VCaP (cell line): Measurements from ENCODE around the gene CLEC4A.
"Not testable (repeated sequence)": the region's sequence is repeated elsewhere in the genome, so short reads cannot be mapped to it uniquely, and the experiment has no call there.

Experiments
- H3K27ac ChIP-seq: fragments of 450-650 bp; 2 replicates; pipeline ENCODE4 v1.5.1; 2017
- TF ChIP-seq, protein P1 (sequence below): fragments of 450-650 bp; conservative IDR thresholded peaks from 2 replicates; pipeline ENCODE4 v1.5.1; 2017; ENCODE audit warnings: mild to moderate bottlenecking, moderate library complexity

Gene CLEC4A

GRCh38 chr12:8096281-8096915 lies 27.0 kb upstream of the CLEC4A start:
- no peak overlapping the region for H3K27ac ChIP-seq

GRCh38 chr12:8099235-8099634 lies 24.2 kb upstream of the CLEC4A start:
- no peak overlapping the region for H3K27ac ChIP-seq
- TF ChIP-seq, protein P1, sequence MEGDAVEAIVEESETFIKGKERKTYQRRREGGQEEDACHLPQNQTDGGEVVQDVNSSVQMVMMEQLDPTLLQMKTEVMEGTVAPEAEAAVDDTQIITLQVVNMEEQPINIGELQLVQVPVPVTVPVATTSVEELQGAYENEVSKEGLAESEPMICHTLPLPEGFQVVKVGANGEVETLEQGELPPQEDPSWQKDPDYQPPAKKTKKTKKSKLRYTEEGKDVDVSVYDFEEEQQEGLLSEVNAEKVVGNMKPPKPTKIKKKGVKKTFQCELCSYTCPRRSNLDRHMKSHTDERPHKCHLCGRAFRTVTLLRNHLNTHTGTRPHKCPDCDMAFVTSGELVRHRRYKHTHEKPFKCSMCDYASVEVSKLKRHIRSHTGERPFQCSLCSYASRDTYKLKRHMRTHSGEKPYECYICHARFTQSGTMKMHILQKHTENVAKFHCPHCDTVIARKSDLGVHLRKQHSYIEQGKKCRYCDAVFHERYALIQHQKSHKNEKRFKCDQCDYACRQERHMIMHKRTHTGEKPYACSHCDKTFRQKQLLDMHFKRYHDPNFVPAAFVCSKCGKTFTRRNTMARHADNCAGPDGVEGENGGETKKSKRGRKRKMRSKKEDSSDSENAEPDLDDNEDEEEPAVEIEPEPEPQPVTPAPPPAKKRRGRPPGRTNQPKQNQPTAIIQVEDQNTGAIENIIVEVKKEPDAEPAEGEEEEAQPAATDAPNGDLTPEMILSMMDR: no peak

More at GRCh38 chr12:8096281-8096915, 27.0 kb upstream of the CLEC4A start:
- TF ChIP-seq, protein P1: no peak

DNA sequence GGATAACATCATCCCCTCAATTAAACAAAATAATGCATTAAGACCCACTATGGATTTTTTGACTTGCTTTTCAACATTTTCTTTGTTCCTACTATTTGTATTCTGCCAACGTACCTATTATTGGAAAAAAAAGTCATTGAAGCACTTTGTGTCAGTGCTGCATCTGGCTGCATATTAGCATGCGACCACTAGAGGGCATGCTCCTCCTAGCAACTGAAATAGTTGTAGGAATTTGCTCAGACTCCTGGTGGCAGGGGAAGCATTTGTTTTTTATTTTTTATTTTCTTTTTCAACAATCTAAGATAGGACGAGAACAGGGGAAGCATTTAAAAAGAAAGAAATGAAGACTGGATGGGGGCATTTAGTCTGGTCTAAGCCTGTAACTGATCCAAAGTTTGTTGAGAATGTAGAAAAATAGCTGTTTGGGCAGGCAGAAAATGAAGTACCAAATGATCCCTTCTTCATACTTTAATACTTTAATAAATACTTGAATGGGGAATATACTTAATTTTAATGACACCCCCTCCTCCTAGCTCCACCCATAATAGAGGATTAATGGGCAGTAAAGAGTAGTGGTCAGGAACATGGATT lies 14.5 kb upstream of the CLEC4A start:
- TF ChIP-seq, protein P1: peak; percentile 99
- no peak overlapping the region; the same call in 1 of the 2 replicates for H3K27ac ChIP-seq

GRCh38 chr12:8113117-8113516 lies 10.3 kb upstream of the CLEC4A start:
- H3K27ac ChIP-seq: not testable (repeated sequence)

GRCh38 chr12:8120072-8120713 lies 3.2 kb upstream of the CLEC4A start:
- TF ChIP-seq, protein P1: no peak
- H3K27ac ChIP-seq: no peak overlapping the region

DNA sequence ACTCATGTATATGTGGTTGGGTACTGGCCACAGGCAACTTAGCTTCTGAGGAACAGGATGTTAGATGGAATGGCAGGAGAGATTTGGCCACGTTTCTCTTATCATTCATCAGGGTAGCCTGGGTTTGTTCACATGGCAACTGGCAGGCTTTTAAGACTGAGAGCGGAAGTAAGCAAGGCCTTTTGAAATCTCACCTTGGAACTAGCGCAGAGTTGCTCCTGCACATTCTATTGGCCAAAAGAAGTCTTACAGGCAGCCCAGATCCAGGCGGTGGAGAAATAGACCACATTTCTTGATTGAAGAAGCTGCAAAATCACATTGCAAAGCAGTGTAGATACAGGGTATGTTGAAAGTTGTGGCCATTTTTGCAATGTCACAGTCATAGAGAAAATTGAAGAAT lies 3.7 kb downstream of the CLEC4A start:
- H3K27ac ChIP-seq: no peak overlapping the region

GRCh38 chr12:8133636-8134397 lies 10.4 kb downstream of the CLEC4A start:
- not testable (repeated sequence) for H3K27ac ChIP-seq

More for the DNA sequence above, 3.7 kb downstream of the CLEC4A start:
- TF ChIP-seq, protein P1: no peak

DNA sequence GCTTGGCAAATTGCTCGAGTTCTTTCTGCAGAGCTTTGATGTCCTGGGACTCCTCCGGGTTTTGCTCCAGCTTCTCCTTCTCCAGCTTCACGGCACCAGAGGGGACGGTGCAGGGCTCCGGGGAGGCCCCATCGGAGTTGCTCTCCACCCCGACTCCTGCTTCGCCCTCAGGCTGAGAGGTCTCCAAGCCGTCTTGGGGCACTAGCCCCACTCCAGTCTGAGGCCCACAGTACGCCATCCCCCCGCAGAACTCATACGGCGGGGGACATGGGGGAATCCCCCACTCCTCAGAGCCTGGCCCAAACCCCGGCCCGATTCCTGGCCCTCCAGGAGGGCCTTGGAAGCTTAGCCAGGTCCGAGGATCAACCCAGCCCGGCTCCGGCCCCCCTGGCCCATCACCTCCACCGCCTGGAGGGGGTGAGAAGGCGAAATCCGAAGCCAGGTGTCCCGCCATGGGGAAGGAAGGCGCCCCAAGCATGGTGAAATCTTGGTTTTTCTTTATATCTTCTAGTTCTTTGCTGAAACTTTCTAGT lies 11.0 kb downstream of the CLEC4A start:
- H3K27ac ChIP-seq: not testable (repeated sequence)

DNA sequence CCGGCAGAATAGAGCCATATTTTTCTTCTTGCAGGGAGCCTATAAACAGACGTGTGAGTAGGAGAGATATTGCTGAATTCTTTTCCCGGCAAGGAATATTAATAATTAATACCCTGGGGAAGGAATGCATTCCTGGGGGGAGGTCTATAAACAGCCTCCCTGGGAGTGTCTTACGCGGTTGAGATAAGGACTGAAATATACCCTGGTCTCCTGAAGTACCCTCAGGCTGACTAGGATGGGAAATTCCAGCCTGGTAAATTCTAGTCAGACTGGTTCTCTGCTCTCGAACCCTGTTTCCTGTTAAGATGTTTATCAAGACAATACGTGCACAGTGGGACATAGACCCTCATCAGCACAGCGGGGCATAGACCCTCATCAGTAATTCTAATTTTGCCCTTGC lies 18.2 kb downstream of the CLEC4A start:
- not testable (repeated sequence) for H3K27ac ChIP-seq
